Hair follicle dermal papilla cell (primary cell): Measurements from ENCODE around the gene ZNF675. TPM values are rescaled to one million over a fixed set of nuclear protein-coding genes. Genes with fewer than 3 reads are reported as not detected.

Experiments used
- total RNA-seq: library from RNA; depleted of rRNA; stranded (reverse); fragments of >200 nt; gene quantifications from 2 replicates; pipeline ENCODE4 v1.2.3, GENCODE V29; 2012

ZNF675 gene
- total RNA-seq = 6.2 and 9.1 TPM in 2 replicates

DNA sequence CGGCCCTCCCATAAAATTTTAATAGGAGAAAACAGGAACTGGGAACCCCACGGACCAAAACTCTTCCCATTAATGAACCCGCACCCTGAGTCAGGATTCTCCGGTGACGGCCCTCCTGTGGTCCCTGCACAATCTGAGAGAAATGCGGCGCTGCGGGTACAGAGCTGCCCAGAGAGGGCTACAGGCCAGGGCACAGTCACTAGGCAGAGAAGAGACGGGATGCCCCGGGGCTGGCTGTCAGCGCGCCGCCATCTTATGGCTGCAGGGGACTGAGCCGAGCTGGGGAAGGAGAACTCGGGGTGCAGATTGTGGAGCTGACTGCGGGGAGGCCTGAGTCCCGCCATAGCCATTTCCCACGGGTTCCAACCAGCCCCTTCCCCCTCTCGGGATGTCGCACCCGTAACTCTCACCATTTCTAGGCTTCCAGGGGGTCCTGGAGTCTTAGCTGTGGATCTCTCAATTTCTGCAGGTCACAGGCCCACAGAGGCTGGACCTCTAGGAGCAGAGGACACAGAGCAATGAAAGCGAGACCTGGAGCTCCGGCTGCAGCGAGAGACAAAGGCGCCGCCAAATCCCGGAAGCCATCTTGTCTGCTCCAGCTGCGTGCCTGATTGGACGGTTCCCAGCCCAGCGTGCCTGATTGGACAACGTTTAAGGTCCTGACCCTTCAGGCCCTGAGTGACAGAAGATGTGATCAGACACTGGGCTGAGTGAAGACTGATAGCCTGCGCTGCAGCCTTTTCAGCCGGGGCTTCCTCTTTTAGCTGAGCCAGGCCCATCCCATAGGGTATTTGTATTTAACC, at the start of gene ZNF675:
Gene ZNF675, minus strand, starts transcription at position 592 of the 803 bp plus-strand sequence. Its CDS starts 179 bp downstream, at position 413.

Other genes starting within 250 kb of the ZNF675 start
- 0.61 and 0.65 TPM in 2 replicates for gene ZNF681, start 71.7 kb upstream of the ZNF675 start, total RNA-seq
- gene ZNF726, start 227.7 kb upstream of the ZNF675 start, total RNA-seq = 0.81 and 1.2 TPM in 2 replicates